Measurements from ENCODE around the gene MAML2. TPM values are rescaled to one million over a fixed set of nuclear protein-coding genes. Genes with fewer than 3 reads are reported as not detected.

MAML2 gene
- total and polyA plus RNA-seq, 2 donors, result 7.9 to 9.8 TPM

DNA sequence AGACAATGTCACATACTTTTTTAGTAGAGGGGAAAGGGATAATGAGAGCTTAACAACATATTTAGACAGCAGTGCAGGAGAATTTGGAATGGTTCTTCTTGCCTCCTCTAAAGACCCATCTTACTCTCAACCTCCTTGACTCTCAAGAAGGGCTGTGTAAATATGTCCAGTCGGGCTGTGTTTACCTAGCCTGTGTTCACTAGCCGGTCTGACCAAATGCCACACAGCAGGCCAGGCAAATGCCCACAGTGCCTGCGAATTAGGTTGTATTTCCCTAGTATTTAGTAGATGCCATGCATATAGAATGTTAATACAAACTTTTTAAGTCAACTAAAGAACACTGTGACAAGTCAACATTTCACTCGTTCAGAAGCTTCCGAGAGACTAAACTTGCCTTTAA is 367.7 kb downstream of the MAML2 start:
- H3K9me3 ChIP-seq (ENCODE audit: control insufficient read depth in 2 of 2, insufficient read depth in 1 of 2, low read length in 1 of 2), result no peaks in the 10 kb centered on the region
- peaks cover 6 to 9% of the 10 kb centered on the region in 2 donors for H3K36me3 ChIP-seq (ENCODE audit: control insufficient read depth in 2 of 2, insufficient read depth in 2 of 2, low read length in 1 of 2)
- no peak for DNase-seq (ENCODE audit: low read depth in 6 of 9, low spot score in 9 of 9)
- WGBS, result 99% methylated on average over 5 of the region's 5 CpGs
- no peak overlapping the region for H3K4me3 ChIP-seq (ENCODE audit: low read length in 2 of 2)
- no peaks in the 10 kb centered on the region for H3K27me3 ChIP-seq (ENCODE audit: control insufficient read depth in 2 of 2, insufficient read depth in 1 of 2, low read length in 1 of 2)
- H3K27ac ChIP-seq (ENCODE audit: low read depth in 1 of 2, low read length in 1 of 2), result no peak overlapping the region
- H3K4me1 ChIP-seq (ENCODE audit: control insufficient read depth in 2 of 2, insufficient read depth in 2 of 2, low read length in 2 of 2), result no peaks in the 10 kb centered on the region

DNA sequence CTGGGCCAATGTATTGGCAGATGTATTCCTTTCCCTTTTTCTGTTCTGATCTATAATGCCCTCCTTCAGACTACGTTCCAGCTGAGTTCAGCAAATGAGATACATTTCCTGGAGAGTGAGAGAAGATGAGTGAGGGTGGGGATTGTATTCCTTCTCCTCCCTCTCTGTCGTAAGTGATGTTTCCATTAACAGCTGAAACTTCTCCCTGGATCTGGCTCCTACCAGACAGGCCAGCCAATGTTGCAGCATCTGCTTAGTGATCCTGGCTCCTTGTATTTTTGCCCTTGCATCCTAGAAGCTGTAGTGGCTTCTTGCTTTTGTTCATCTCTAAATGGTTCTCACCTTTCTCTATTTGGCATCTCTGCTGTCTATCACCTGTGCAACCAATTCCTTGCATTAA is 370.9 kb downstream of the MAML2 start:
- DNase-seq (ENCODE audit: low read depth in 6 of 9, low spot score in 9 of 9), result no peak
- no peaks in the 10 kb centered on the region for H3K36me3 ChIP-seq (ENCODE audit: control insufficient read depth in 2 of 2, insufficient read depth in 2 of 2, low read length in 1 of 2)
- no peak overlapping the region for H3K4me3 ChIP-seq (ENCODE audit: low read length in 2 of 2)
- H3K9me3 ChIP-seq (ENCODE audit: control insufficient read depth in 2 of 2, insufficient read depth in 1 of 2, low read length in 1 of 2), result no peaks in the 10 kb centered on the region
- H3K4me1 ChIP-seq (ENCODE audit: control insufficient read depth in 2 of 2, insufficient read depth in 2 of 2, low read length in 2 of 2), result no peaks in the 10 kb centered on the region
- WGBS, result 95% methylated on average over 2 of the region's 2 CpGs
- H3K27me3 ChIP-seq (ENCODE audit: control insufficient read depth in 2 of 2, insufficient read depth in 1 of 2, low read length in 1 of 2), result no peaks in the 10 kb centered on the region
- H3K27ac ChIP-seq (ENCODE audit: low read depth in 1 of 2, low read length in 1 of 2), result no peak overlapping the region

DNA sequence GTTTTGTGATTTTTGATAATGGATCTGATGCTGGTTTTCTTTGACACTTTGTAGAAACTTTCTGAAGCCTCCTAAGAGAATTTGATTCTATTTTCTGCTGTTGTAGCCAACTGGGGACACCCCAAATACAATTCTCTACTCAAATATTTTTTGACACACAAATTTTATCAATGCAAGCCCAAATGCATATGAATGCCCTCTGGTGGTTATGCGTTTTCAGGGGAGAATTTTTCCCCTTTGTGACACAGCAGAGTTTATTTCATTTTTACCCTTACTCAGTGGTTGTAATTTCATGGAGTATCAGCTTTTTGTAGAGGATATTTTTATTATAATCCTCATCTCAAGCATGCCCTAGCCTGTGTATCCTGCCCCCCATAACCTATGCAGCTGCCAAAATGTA is 374.4 kb downstream of the MAML2 start:
- 97% methylated on average over 1 of the region's 1 CpG for WGBS
- Histone ChIP-seq H3K4me1 (ENCODE audit: control insufficient read depth in 2 of 2, insufficient read depth in 2 of 2, low read length in 2 of 2) (no peaks in the 10 kb centered on the region), H3K27ac (ENCODE audit: low read depth in 1 of 2, low read length in 1 of 2) (no peak overlapping the region), H3K36me3 (ENCODE audit: control insufficient read depth in 2 of 2, insufficient read depth in 2 of 2, low read length in 1 of 2) (no peaks in the 10 kb centered on the region), H3K4me3 (ENCODE audit: low read length in 2 of 2) (no peak overlapping the region), H3K27me3 (ENCODE audit: control insufficient read depth in 2 of 2, insufficient read depth in 1 of 2, low read length in 1 of 2) (no peaks in the 10 kb centered on the region), H3K9me3 (ENCODE audit: control insufficient read depth in 2 of 2, insufficient read depth in 1 of 2, low read length in 1 of 2) (no peaks in the 10 kb centered on the region)
- DNase-seq (ENCODE audit: low read depth in 6 of 9, low spot score in 9 of 9), result no peak

DNA sequence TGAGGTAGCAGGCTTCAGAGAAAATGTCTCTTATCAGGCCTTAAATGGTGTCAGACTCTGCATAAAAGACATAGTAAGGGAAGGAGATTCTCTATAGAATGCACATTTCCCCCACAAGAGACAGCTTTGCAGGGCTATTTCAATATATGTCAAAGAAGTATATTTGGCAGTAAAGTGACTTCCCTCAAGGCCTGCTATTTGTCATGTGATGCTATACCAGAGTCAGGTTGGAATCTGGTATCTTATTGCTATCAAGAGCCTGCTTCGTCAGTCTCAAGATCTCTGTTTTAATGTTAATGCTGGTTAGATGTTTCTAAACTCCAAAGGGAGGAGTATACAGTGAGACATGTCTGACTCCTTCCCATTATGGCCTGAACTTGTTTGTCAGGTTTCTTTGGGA is 378.7 kb downstream of the MAML2 start:
- Histone ChIP-seq H3K27ac (ENCODE audit: low read depth in 1 of 2, low read length in 1 of 2) (no peak overlapping the region), H3K4me1 (ENCODE audit: control insufficient read depth in 2 of 2, insufficient read depth in 2 of 2, low read length in 2 of 2) (no peaks in the 10 kb centered on the region), H3K9me3 (ENCODE audit: control insufficient read depth in 2 of 2, insufficient read depth in 1 of 2, low read length in 1 of 2) (no peaks in the 10 kb centered on the region), H3K4me3 (ENCODE audit: low read length in 2 of 2) (no peak overlapping the region), H3K27me3 (ENCODE audit: control insufficient read depth in 2 of 2, insufficient read depth in 1 of 2, low read length in 1 of 2) (no peaks in the 10 kb centered on the region), H3K36me3 (ENCODE audit: control insufficient read depth in 2 of 2, insufficient read depth in 2 of 2, low read length in 1 of 2) (no peaks in the 10 kb centered on the region)
- 93% methylated on average over 1 of the region's 1 CpG for WGBS
- no peak for DNase-seq (ENCODE audit: low read depth in 6 of 9, low spot score in 9 of 9)

DNA sequence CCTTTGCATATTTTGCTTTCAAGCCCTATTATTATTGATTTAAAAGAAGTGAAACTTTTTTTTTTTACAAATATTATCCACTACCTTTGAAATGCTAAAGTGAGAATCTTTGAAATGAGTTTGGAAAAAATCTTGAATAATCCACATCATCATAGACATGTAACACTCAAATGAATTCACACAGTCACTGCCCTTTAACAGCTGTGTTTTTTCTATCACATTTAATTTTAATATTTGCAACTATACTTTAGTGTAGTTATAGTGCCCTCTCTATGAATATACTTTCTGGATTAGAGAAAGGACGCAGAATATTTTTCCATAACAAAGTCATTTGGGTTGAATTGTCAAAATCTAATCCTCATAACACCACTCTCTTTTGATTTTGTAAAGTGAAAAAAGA is 381.2 kb downstream of the MAML2 start:
- H3K9me3 ChIP-seq (ENCODE audit: control insufficient read depth in 2 of 2, insufficient read depth in 1 of 2, low read length in 1 of 2), result no peaks in the 10 kb centered on the region
- H3K27me3 ChIP-seq (ENCODE audit: control insufficient read depth in 2 of 2, insufficient read depth in 1 of 2, low read length in 1 of 2), result no peaks in the 10 kb centered on the region
- H3K36me3 ChIP-seq (ENCODE audit: control insufficient read depth in 2 of 2, insufficient read depth in 2 of 2, low read length in 1 of 2), result no peaks in the 10 kb centered on the region
- no peak overlapping the region for H3K27ac ChIP-seq (ENCODE audit: low read depth in 1 of 2, low read length in 1 of 2)
- no peak overlapping the region for H3K4me3 ChIP-seq (ENCODE audit: low read length in 2 of 2)
- 96% methylated on average over 1 of the region's 1 CpG for WGBS
- no peaks in the 10 kb centered on the region for H3K4me1 ChIP-seq (ENCODE audit: control insufficient read depth in 2 of 2, insufficient read depth in 2 of 2, low read length in 2 of 2)
- no peak for DNase-seq (ENCODE audit: low read depth in 6 of 9, low spot score in 9 of 9)

DNA sequence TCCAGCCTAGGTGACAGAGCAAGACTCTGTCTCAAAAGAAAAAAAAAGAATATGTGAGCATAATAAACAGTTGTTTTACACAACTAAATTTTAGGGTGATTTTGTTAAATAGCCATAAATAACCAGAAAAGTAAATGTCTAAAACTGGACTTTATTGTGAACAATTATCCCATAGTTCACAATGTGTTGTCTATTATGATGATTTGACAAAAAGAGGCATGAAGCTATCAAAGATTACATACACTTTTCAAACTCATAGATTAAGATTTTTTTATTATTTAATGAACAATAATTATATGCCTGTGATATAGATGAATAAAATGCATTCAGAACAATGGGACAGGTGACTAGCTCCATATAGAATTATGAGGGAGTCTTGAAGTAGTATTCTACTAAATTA is 392.1 kb downstream of the MAML2 start:
- no peak overlapping the region for H3K4me3 ChIP-seq (ENCODE audit: low read length in 2 of 2)
- DNase-seq (ENCODE audit: low read depth in 6 of 9, low spot score in 9 of 9), result no peak
- peaks cover 0 to 3% of the 10 kb centered on the region in 2 donors for H3K9me3 ChIP-seq (ENCODE audit: control insufficient read depth in 2 of 2, insufficient read depth in 1 of 2, low read length in 1 of 2)
- H3K27ac ChIP-seq (ENCODE audit: low read depth in 1 of 2, low read length in 1 of 2), result no peak overlapping the region
- no peaks in the 10 kb centered on the region for H3K4me1 ChIP-seq (ENCODE audit: control insufficient read depth in 2 of 2, insufficient read depth in 2 of 2, low read length in 2 of 2)
- no peaks in the 10 kb centered on the region for H3K36me3 ChIP-seq (ENCODE audit: control insufficient read depth in 2 of 2, insufficient read depth in 2 of 2, low read length in 1 of 2)
- H3K27me3 ChIP-seq (ENCODE audit: control insufficient read depth in 2 of 2, insufficient read depth in 1 of 2, low read length in 1 of 2), result no peaks in the 10 kb centered on the region

DNA sequence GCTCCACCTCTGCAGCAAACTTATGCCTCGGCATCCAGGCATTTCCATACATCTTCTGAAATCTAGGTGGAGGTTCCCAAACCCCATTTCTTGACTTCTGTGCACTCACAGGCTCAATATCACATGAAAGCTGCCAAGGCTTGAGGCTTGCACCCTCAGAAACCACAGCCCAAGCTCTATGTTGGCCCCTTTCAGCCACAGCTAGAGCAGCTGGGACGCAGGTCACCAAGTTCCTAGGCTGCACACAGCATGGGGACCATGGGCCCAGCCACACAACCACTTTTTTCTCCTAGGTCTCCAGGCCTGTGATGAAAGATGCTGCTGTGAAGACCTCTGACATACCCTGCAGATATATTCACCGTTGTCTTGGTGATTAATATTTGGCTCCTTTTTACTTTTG is 394.4 kb downstream of the MAML2 start:
- DNase-seq (ENCODE audit: low read depth in 6 of 9, low spot score in 9 of 9), result no peak
- Histone ChIP-seq H3K4me1 (ENCODE audit: control insufficient read depth in 2 of 2, insufficient read depth in 2 of 2, low read length in 2 of 2) (no peaks in the 10 kb centered on the region), H3K9me3 (ENCODE audit: control insufficient read depth in 2 of 2, insufficient read depth in 1 of 2, low read length in 1 of 2) (peaks cover 0 to 11% of the 10 kb centered on the region in 2 donors), H3K27me3 (ENCODE audit: control insufficient read depth in 2 of 2, insufficient read depth in 1 of 2, low read length in 1 of 2) (no peaks in the 10 kb centered on the region), H3K27ac (ENCODE audit: low read depth in 1 of 2, low read length in 1 of 2) (no peak overlapping the region), H3K4me3 (ENCODE audit: low read length in 2 of 2) (no peak overlapping the region), H3K36me3 (ENCODE audit: control insufficient read depth in 2 of 2, insufficient read depth in 2 of 2, low read length in 1 of 2) (no peaks in the 10 kb centered on the region)
- 97% methylated on average over 3 of the region's 3 CpGs for WGBS

DNA sequence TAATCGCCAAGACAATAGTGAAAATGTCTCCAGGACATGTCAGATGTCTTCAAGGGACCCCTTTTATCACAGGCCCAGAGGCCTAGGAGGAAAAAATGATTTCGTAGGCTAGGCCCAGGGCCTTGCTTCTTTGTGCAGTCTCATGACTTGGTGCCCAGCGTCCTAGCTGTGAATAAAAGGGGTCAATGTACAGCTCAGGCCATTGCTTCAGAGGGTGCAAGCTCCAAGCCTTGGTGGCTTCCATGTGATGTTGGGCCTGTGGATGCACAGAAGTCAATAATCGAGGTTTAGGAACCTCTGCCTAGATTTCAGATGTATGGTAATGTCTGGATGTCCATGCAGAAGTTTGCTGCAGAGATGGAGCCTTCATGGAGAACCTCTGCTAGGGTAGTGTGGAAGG is 398.4 kb downstream of the MAML2 start:
- WGBS, result 94% methylated on average over 4 of the region's 4 CpGs

DNA sequence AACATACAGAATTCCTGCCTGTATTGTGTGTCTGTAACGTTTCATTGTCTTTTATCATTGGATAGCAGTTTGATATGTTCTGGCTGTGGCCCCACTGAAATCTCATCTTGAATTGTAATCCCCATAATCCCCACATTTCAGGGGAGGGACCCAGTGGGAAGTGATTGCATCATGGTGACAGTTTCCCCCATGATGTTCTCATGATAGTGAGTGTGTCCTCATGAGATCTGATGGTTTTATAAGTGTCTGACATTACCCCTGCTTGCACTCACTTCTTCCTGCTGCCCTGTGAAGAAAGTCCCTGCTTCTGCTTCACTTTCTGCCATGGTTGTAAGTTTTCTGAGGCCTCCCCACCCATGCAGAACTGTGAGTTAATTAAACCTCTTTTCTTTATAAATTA is 399.4 kb downstream of the MAML2 start:
- Histone ChIP-seq H3K4me1 (ENCODE audit: control insufficient read depth in 2 of 2, insufficient read depth in 2 of 2, low read length in 2 of 2) (no peaks in the 10 kb centered on the region), H3K27me3 (ENCODE audit: control insufficient read depth in 2 of 2, insufficient read depth in 1 of 2, low read length in 1 of 2) (no peaks in the 10 kb centered on the region), H3K36me3 (ENCODE audit: control insufficient read depth in 2 of 2, insufficient read depth in 2 of 2, low read length in 1 of 2) (no peaks in the 10 kb centered on the region), H3K4me3 (ENCODE audit: low read length in 2 of 2) (no peak overlapping the region), H3K27ac (ENCODE audit: low read depth in 1 of 2, low read length in 1 of 2) (no peak overlapping the region), H3K9me3 (ENCODE audit: control insufficient read depth in 2 of 2, insufficient read depth in 1 of 2, low read length in 1 of 2) (peaks cover 0 to 9% of the 10 kb centered on the region in 2 donors)
- DNase-seq (ENCODE audit: low read depth in 6 of 9, low spot score in 9 of 9), result no peak
- 95% methylated on average over 1 of the region's 1 CpG for WGBS

More for the DNA sequence above, 398.4 kb downstream of the MAML2 start:
- H3K4me1 ChIP-seq (ENCODE audit: control insufficient read depth in 2 of 2, insufficient read depth in 2 of 2, low read length in 2 of 2), result no peaks in the 10 kb centered on the region
- H3K27ac ChIP-seq (ENCODE audit: low read depth in 1 of 2, low read length in 1 of 2), result no peak overlapping the region
- no peaks in the 10 kb centered on the region for H3K36me3 ChIP-seq (ENCODE audit: control insufficient read depth in 2 of 2, insufficient read depth in 2 of 2, low read length in 1 of 2)
- no peak overlapping the region for H3K4me3 ChIP-seq (ENCODE audit: low read length in 2 of 2)
- DNase-seq (ENCODE audit: low read depth in 6 of 9, low spot score in 9 of 9), result no peak
- no peaks in the 10 kb centered on the region for H3K27me3 ChIP-seq (ENCODE audit: control insufficient read depth in 2 of 2, insufficient read depth in 1 of 2, low read length in 1 of 2)
- H3K9me3 ChIP-seq (ENCODE audit: control insufficient read depth in 2 of 2, insufficient read depth in 1 of 2, low read length in 1 of 2), result peaks cover 0 to 11% of the 10 kb centered on the region in 2 donors

DNA sequence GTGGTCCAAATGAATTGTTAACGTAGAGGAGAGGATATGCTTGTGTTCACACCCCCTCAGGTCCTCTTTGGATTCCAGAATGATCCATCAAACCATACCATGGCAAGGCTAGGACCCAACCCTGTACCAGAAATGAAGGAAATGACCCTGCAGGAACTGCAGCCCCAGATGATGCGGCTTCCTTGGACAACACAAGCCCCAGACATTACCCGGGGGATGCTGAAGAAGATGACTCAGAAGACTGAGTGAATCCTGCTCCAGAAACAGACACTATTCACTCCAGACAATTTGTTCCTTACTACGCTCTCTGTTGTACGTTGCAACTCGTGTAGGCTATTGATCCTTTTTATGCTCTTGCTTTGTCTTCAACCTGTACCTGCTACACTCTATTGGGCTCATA is 403.9 kb downstream of the MAML2 start:
- Histone ChIP-seq H3K27me3 (ENCODE audit: control insufficient read depth in 2 of 2, insufficient read depth in 1 of 2, low read length in 1 of 2) (no peaks in the 10 kb centered on the region), H3K4me3 (ENCODE audit: low read length in 2 of 2) (no peak overlapping the region), H3K27ac (ENCODE audit: low read depth in 1 of 2, low read length in 1 of 2) (no peak overlapping the region), H3K4me1 (ENCODE audit: control insufficient read depth in 2 of 2, insufficient read depth in 2 of 2, low read length in 2 of 2) (no peaks in the 10 kb centered on the region), H3K36me3 (ENCODE audit: control insufficient read depth in 2 of 2, insufficient read depth in 2 of 2, low read length in 1 of 2) (no peaks in the 10 kb centered on the region), H3K9me3 (ENCODE audit: control insufficient read depth in 2 of 2, insufficient read depth in 1 of 2, low read length in 1 of 2) (no peaks in the 10 kb centered on the region)
- 88% methylated on average over 6 of the region's 6 CpGs for WGBS
- no peak for DNase-seq (ENCODE audit: low read depth in 6 of 9, low spot score in 9 of 9)

All from thymus (tissue), 11 donors.